ENCODE data around the gene ACSS1.
A peak's percentile ranks its signal among the peaks of the same experiment; 100 is the strongest.

Gene ACSS1

GRCh38 chr20:24987873-24988835 is 69.8 kb downstream of the ACSS1 start:
- H3K27me3 ChIP-seq (ENCODE audit: insufficient read depth, low read length, poor library complexity, severe bottlenecking) = no peaks in the 10 kb centered on the region
- H3K4me1 ChIP-seq (ENCODE audit: insufficient read depth, low read length, poor library complexity, severe bottlenecking) = peaks cover 70% of the 10 kb centered on the region
- no peak for TF ChIP-seq CTCF (conservative IDR thresholded peaks at IDR 0.05; ENCODE audit: low read length)
- no peak for TF ChIP-seq EZH2phosphoT487 (IDR thresholded peaks at IDR 0.05; ENCODE audit: borderline replicate concordance)
- peak overlapping the region; percentile 87 for H3K4me2 ChIP-seq (ENCODE audit: low read depth, low read length, poor library complexity, severe bottlenecking)
- no peaks in the 10 kb centered on the region for H3F3A ChIP-seq (ENCODE audit: low read depth)
- H3K79me2 ChIP-seq (ENCODE audit: insufficient read depth, low read length) = peaks cover 93% of the 10 kb centered on the region
- no peaks in the 10 kb centered on the region for H3K9me3 ChIP-seq (ENCODE audit: insufficient read depth, low read depth, low read length)
- H4K20me1 ChIP-seq (ENCODE audit: insufficient read depth, low read length, poor library complexity, severe bottlenecking) = peaks cover 51% of the 10 kb centered on the region
- H3K9ac ChIP-seq (ENCODE audit: low read depth, low read length, poor library complexity, severe bottlenecking) = peak overlapping the region; percentile 81
- no peak overlapping the region for H2AFZ ChIP-seq (ENCODE audit: low read length)
- H3K4me3 ChIP-seq (ENCODE audit: low read length, poor library complexity, severe bottlenecking) = peak overlapping the region; percentile 84
- H3K9me2 ChIP-seq (replicated peaks; ENCODE audit: low read depth, low read length) = no peaks in the 10 kb centered on the region
- H3K36me3 ChIP-seq (ENCODE audit: insufficient read depth, low read length) = peaks cover 6% of the 10 kb centered on the region; the same call in 1 of the 2 replicates

- Histone ChIP-seq H4K20me1 (ENCODE audit: insufficient read depth, low read length, poor library complexity, severe bottlenecking) (peaks cover 51% of the 10 kb centered on the region), H3K4me3 (ENCODE audit: low read length, poor library complexity, severe bottlenecking) (peak overlapping the region; percentile 84), H2AFZ (ENCODE audit: low read length) (no peak overlapping the region), H3K9me2 (replicated peaks; ENCODE audit: low read depth, low read length) (no peaks in the 10 kb centered on the region), H3K9ac (ENCODE audit: low read depth, low read length, poor library complexity, severe bottlenecking) (no peak overlapping the region), H3K4me2 (ENCODE audit: low read depth, low read length, poor library complexity, severe bottlenecking) (peak overlapping the region; percentile 87), H3K27me3 (ENCODE audit: insufficient read depth, low read length, poor library complexity, severe bottlenecking) (no peaks in the 10 kb centered on the region), H3F3A (ENCODE audit: low read depth) (no peaks in the 10 kb centered on the region), H3K9me3 (ENCODE audit: insufficient read depth, low read depth, low read length) (no peaks in the 10 kb centered on the region), H3K36me3 (ENCODE audit: insufficient read depth, low read length) (peaks cover 11% of the 10 kb centered on the region; the same call in 1 of the 2 replicates), H3K79me2 (ENCODE audit: insufficient read depth, low read length) (peaks cover 95% of the 10 kb centered on the region), H3K4me1 (ENCODE audit: insufficient read depth, low read length, poor library complexity, severe bottlenecking) (peaks cover 75% of the 10 kb centered on the region)
- TF ChIP-seq CTCF (conservative IDR thresholded peaks at IDR 0.05; ENCODE audit: low read length) = no peak
- TF ChIP-seq EZH2phosphoT487 (IDR thresholded peaks at IDR 0.05; ENCODE audit: borderline replicate concordance) = no peak
Measured at GRCh38 chr20:24987244-24987643, 70.7 kb downstream of the ACSS1 start.

- Histone ChIP-seq H3K4me1 (ENCODE audit: insufficient read depth, low read length, poor library complexity, severe bottlenecking) (peaks cover 77% of the 10 kb centered on the region), H3K4me3 (ENCODE audit: low read length, poor library complexity, severe bottlenecking) (no peak overlapping the region), H4K20me1 (ENCODE audit: insufficient read depth, low read length, poor library complexity, severe bottlenecking) (peaks cover 46% of the 10 kb centered on the region)
Measured at GRCh38 chr20:24986436-24987015, 71.4 kb downstream of the ACSS1 start.

More at GRCh38 chr20:24986436-24987015, 71.4 kb downstream of the ACSS1 start:
- no peak overlapping the region for H2AFZ ChIP-seq (ENCODE audit: low read length)
- no peaks in the 10 kb centered on the region for H3F3A ChIP-seq (ENCODE audit: low read depth)
- no peaks in the 10 kb centered on the region for H3K9me2 ChIP-seq (replicated peaks; ENCODE audit: low read depth, low read length)
- peaks cover 88% of the 10 kb centered on the region for H3K79me2 ChIP-seq (ENCODE audit: insufficient read depth, low read length)
- no peak overlapping the region for H3K9ac ChIP-seq (ENCODE audit: low read depth, low read length, poor library complexity, severe bottlenecking)
- peaks cover 16% of the 10 kb centered on the region; the same call in 1 of the 2 replicates for H3K36me3 ChIP-seq (ENCODE audit: insufficient read depth, low read length)
- no peaks in the 10 kb centered on the region for H3K9me3 ChIP-seq (ENCODE audit: insufficient read depth, low read depth, low read length)
- TF ChIP-seq EZH2phosphoT487 (IDR thresholded peaks at IDR 0.05; ENCODE audit: borderline replicate concordance) (no peak), CTCF (conservative IDR thresholded peaks at IDR 0.05; ENCODE audit: low read length) (no peak)
- H3K4me2 ChIP-seq (ENCODE audit: low read depth, low read length, poor library complexity, severe bottlenecking) = peak overlapping the region; percentile 87
- no peaks in the 10 kb centered on the region for H3K27me3 ChIP-seq (ENCODE audit: insufficient read depth, low read length, poor library complexity, severe bottlenecking)

Measured in Loucy (cell line).